Embryonic facial prominence (tissue), 1 donor: ENCODE results near the gene GAS2.
A peak's percentile ranks its signal among the peaks of the same experiment; 100 is the strongest.

Experiments
- DNase-seq: peaks from one replicate; pipeline ENCODE4 v3.0.0-alpha.2; 2016; ENCODE audit errors: extremely low spot score

Gene GAS2

GRCh38 chr11:22674470-22675439 is 8.3 kb downstream of the GAS2 start:
- no peak for DNase-seq

GRCh38 chr11:22677153-22677903 is 10.9 kb downstream of the GAS2 start:
- no peak for DNase-seq

- DNase-seq, result no peak
Measured at GRCh38 chr11:22680628-22681027, 14.2 kb downstream of the GAS2 start.

- DNase-seq, result no peak
Measured at GRCh38 chr11:22681281-22681812, 14.9 kb downstream of the GAS2 start.

- no peak for DNase-seq
Measured at GRCh38 chr11:22684082-22684481, 17.7 kb downstream of the GAS2 start.

- no peak for DNase-seq
Measured at GRCh38 chr11:22685111-22685510, 18.7 kb downstream of the GAS2 start.

- no peak for DNase-seq
Measured at GRCh38 chr11:22688914-22689313, 22.5 kb downstream of the GAS2 start.

GRCh38 chr11:22690257-22690656 is 23.8 kb downstream of the GAS2 start:
- DNase-seq, result no peak

GRCh38 chr11:22690871-22691270 is 24.5 kb downstream of the GAS2 start:
- DNase-seq, result no peak

GRCh38 chr11:22699388-22699787 is 33.0 kb downstream of the GAS2 start:
- no peak for DNase-seq

GRCh38 chr11:22702031-22702430 is 35.6 kb downstream of the GAS2 start:
- DNase-seq, result no peak

GRCh38 chr11:22703040-22703439 is 36.6 kb downstream of the GAS2 start:
- peak; percentile 84 for DNase-seq

GRCh38 chr11:22703591-22703990 is 37.2 kb downstream of the GAS2 start:
- peak; percentile 62 for DNase-seq

GRCh38 chr11:22707119-22707899 is 40.9 kb downstream of the GAS2 start:
- DNase-seq, result no peak

GRCh38 chr11:22711071-22711770 is 44.8 kb downstream of the GAS2 start:
- no peak for DNase-seq

GRCh38 chr11:22711880-22712279 is 45.5 kb downstream of the GAS2 start:
- no peak for DNase-seq

GRCh38 chr11:22713336-22713735 is 46.9 kb downstream of the GAS2 start:
- no peak for DNase-seq

- no peak for DNase-seq
Measured at GRCh38 chr11:22715971-22716370, 49.6 kb downstream of the GAS2 start.

- DNase-seq, result no peak
Measured at GRCh38 chr11:22720457-22720856, 54.0 kb downstream of the GAS2 start.

- no peak for DNase-seq
Measured at GRCh38 chr11:22723274-22723673, 56.9 kb downstream of the GAS2 start.

GRCh38 chr11:22725079-22725478 is 58.7 kb downstream of the GAS2 start:
- no peak for DNase-seq
